Placental epithelial cell (primary cell): Measurements from ENCODE around the gene DLX2. TPM values are rescaled to one million over a fixed set of nuclear protein-coding genes. Genes with fewer than 3 reads are reported as not detected.

Experiments
- total RNA-seq: library from RNA; depleted of rRNA; stranded (reverse); fragments of >200 nt; gene quantifications from 2 replicates; pipeline ENCODE4 v1.2.3, GENCODE V29; 2012

DLX2 gene
- not detected in 2 replicates for total RNA-seq

DNA sequence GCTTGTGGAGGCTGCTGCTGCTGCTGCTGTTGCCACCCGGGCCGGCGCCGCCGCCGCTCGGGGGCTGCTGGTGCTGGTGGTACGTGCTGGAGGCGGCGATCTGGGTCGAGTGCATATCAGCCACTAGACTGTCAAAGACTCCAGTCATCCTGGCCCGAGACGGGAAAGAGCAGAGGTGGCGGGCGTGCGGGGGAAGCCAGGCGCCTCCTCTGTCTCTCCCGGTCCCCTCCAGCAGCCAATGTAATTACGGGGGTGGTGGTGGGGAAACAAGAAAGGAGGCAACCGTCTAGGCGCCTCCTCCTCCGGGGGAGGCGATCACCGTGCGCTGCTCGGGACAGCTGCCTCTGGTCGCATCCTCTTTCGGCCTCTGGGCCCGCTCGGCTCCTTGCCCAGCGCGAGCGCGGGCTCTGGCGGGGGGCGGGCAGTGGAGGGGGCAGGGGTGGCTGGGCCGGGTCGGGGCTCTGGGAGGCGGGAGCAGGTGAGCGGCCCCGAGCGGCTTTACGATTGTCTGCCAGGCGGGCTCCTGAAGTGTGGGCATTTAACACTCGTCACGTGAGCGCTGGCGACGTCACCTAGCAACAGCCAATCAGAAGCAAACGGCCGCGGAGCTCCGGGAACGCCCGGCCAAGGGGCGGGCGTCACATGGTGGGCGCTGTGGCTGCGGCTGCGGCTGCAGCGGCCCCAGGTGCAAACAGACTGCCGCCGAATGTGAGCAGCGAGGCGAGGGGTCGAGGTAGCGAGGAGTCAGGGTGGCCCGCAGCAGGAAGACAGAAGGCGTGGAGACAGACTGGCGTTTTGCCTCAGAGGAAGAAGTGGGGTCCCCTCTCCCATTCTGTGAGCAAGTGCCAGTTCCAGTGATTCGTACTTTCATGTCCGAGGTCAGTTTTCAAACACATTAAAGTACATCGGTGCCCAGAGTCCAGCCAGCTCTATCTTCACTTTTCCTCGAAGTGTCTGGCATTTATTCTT is at the start of gene DLX2:
Gene DLX2 (minus strand): TSS at position 510 of the 969 bp plus-strand sequence. CDS start 362 bp downstream, at position 148.

GRCh38 chr2:172085460-172086159 is 17.1 kb downstream of the DLX2 start, which contains the start of gene DLX1:
Gene DLX1 (plus strand): TSS chr2:172085507. CDS start chr2:172085678, 171 bp downstream.

Other genes starting within 250 kb of the DLX2 start
- 8.2 and 26.8 TPM in 2 replicates for gene SLC25A12, start 208.7 kb downstream of the DLX2 start, total RNA-seq
- gene HAT1, start 180.4 kb downstream of the DLX2 start, total RNA-seq = 32.6 and 42.6 TPM in 2 replicates
- gene METAP1D, start 102.9 kb downstream of the DLX2 start, total RNA-seq = 0.79 and 2.1 TPM in 2 replicates
- not detected in 2 replicates for gene DLX1, start 17.4 kb downstream of the DLX2 start, total RNA-seq